GM23338 (cell line): ENCODE results near the gene DDX31. TPM values are rescaled to one million over a fixed set of nuclear protein-coding genes. Genes with fewer than 3 reads are reported as not detected.

Experiments used
- ATAC-seq: fragments of 200-7000 bp; cut with Tn5 transposase; 3 replicates; pipeline ENCODE4 v1.9.1; 2020
- DNase-seq: peaks from one replicate; pipeline ENCODE4 v3.0.0-alpha.2; 2015; ENCODE audit warnings: low spot score
- H2AFZ ChIP-seq: fragments of 200-600 bp; sonication (generic); 2 replicates; pipeline ENCODE4 v1.8.0; 2016; ENCODE audit warnings: antibody characterized with exemption, mild to moderate bottlenecking, moderate library complexity
- H3F3A ChIP-seq: fragments of 200-600 bp; sonication (generic); replicated peaks from 2 replicates; pipeline ENCODE4 v1.8.0; 2017; ENCODE audit warnings: antibody characterized with exemption, mixed run types, low read depth
- H3K27ac ChIP-seq: fragments of 200-600 bp; sonication (generic); 2 replicates; pipeline ENCODE4 v1.6.1; 2016; ENCODE audit warnings: low read depth
- H3K27me3 ChIP-seq: fragments of 200-600 bp; sonication (generic); 2 replicates; pipeline ENCODE4 v1.8.0; 2016; ENCODE audit warnings: mild to moderate bottlenecking, mixed run types, moderate library complexity; ENCODE audit not compliant: insufficient read depth
- H3K36me3 ChIP-seq: fragments of 200-600 bp; sonication (generic); 2 replicates; pipeline ENCODE4 v1.8.0; 2016; ENCODE audit warnings: mild to moderate bottlenecking; ENCODE audit not compliant: insufficient read depth
- H3K4me1 ChIP-seq: fragments of 200-600 bp; sonication (generic); 2 replicates; pipeline ENCODE4 v1.8.0; 2016; ENCODE audit warnings: mild to moderate bottlenecking, moderate library complexity; ENCODE audit not compliant: insufficient read depth
- H3K4me2 ChIP-seq: fragments of 200-600 bp; sonication (generic); 2 replicates; pipeline ENCODE4 v1.7.1; 2017; ENCODE audit warnings: mixed run types
- H3K4me3 ChIP-seq: fragments of 200-600 bp; sonication (generic); 2 replicates; pipeline ENCODE4 v1.6.1; 2016; ENCODE audit warnings: mixed run types
- H3K79me2 ChIP-seq: fragments of 200-600 bp; sonication (generic); replicated peaks from 2 replicates; pipeline ENCODE4 v1.8.0; 2017; ENCODE audit warnings: mild to moderate bottlenecking; ENCODE audit not compliant: insufficient read depth
- H3K9me2 ChIP-seq: fragments of 200-600 bp; sonication (generic); 2 replicates; pipeline ENCODE4 v1.8.0; 2017; ENCODE audit not compliant: insufficient read depth
- H4K20me1 ChIP-seq: fragments of 200-600 bp; sonication (generic); replicated peaks from 2 replicates; pipeline ENCODE4 v1.8.0; 2017; ENCODE audit warnings: mild to moderate bottlenecking; ENCODE audit not compliant: insufficient read depth
- H3K27ac Mint-ChIP-seq: 2 replicates; pipeline ENCODE4 v1.8.0; 2020; ENCODE audit warnings: inconsistent platforms, mild to moderate bottlenecking, moderate library complexity, mixed read lengths
- H3K27me3 Mint-ChIP-seq: 3 replicates; pipeline ENCODE4 v1.8.0; 2022; ENCODE audit warnings: low read depth, mild to moderate bottlenecking, moderate library complexity, mixed read lengths, inconsistent platforms; ENCODE audit not compliant: insufficient read depth, poor library complexity
- H3K36me3 Mint-ChIP-seq: 3 replicates; pipeline ENCODE4 v1.8.0; 2021; ENCODE audit warnings: low read depth, mild to moderate bottlenecking, inconsistent platforms, moderate library complexity, mixed read lengths
- H3K4me1 Mint-ChIP-seq: 3 replicates; pipeline ENCODE4 v1.8.0; 2020; ENCODE audit warnings: mild to moderate bottlenecking, inconsistent platforms, mixed read lengths
- H3K4me3 Mint-ChIP-seq: 3 replicates; pipeline ENCODE4 v1.8.0; 2021; ENCODE audit warnings: moderate library complexity, mild to moderate bottlenecking, inconsistent platforms, mixed read lengths
- H3K9me3 Mint-ChIP-seq: 3 replicates; pipeline ENCODE4 v1.8.0; 2020; ENCODE audit warnings: moderate library complexity, mild to moderate bottlenecking, inconsistent platforms, mixed read lengths
- CTCF ChIP-seq, 2 experiments: fragments of 200-600 bp in 1 of 2; sonication (generic) in 1 of 2; conservative IDR thresholded peaks; 2 replicates each; pipeline versions ENCODE4 v1.5.1 to v1.6.1; 2016 to 2017; ENCODE audit warnings: antibody characterized with exemption in 2 of 2, low read depth in 2 of 2, mild to moderate bottlenecking in 2 of 2, moderate library complexity in 1 of 2
- EZH2phosphoT487 ChIP-seq: fragments of 200-600 bp; sonication (generic); IDR thresholded peaks from one replicate; pipeline ENCODE4 v1.8.1; 2018; ENCODE audit warnings: antibody characterized with exemption; ENCODE audit not compliant: unreplicated experiment
- POLR2AphosphoS5 ChIP-seq: IDR thresholded peaks from 2 replicates; pipeline ENCODE4 v1.6.1; 2016; ENCODE audit warnings: antibody characterized with exemption, low read depth
- REST ChIP-seq: IDR thresholded peaks from one replicate; pipeline ENCODE4 v1.6.1; 2018; ENCODE audit warnings: antibody characterized with exemption; ENCODE audit not compliant: unreplicated experiment
- ZNF462 ChIP-seq: fragments of 250-450 bp; sonication (Bioruptor Pico); IDR thresholded peaks from 2 replicates; pipeline ENCODE4 v1.5.0; 2020; ENCODE audit warnings: mild to moderate bottlenecking, moderate library complexity
- polyA plus RNA-seq: library from polyadenylated mRNA; unstranded; fragments of >200 nt; fragmentation: Nextera tagmentation; extraction: Ambion mirVana; gene quantifications from 2 replicates; pipeline ENCODE4 v1.2.1, GENCODE V29; 2016
- total RNA-seq: library from RNA; depleted of rRNA; stranded (reverse); fragments of >200 nt; shearing (Covaris generic); gene quantifications from 2 replicates; pipeline ENCODE4 v1.2.3, GENCODE V29; 2014

DDX31 gene
- total and polyA plus RNA-seq, 2 experiments from 2014 or later = 14.8 to 23.5 TPM

- no peak for TF ChIP-seq ZNF462
- TF ChIP-seq CTCF (conservative IDR thresholded peaks at IDR 0.05; ENCODE audit: low read depth in 2 of 2) = no peak
- no peak for TF ChIP-seq REST
Measured at GRCh38 chr9:132690696-132691095, 20.9 kb upstream of the DDX31 start (continued).

GRCh38 chr9:132683873-132684272 lies 14.1 kb upstream of the DDX31 start:
- H2AFZ ChIP-seq = no peak overlapping the region
- no peaks in the 10 kb centered on the region for H3K4me1 ChIP-seq
- Mint-ChIP-seq H3K9me3 (no peaks in the 10 kb centered on the region; the same call in 2 of the 3 replicates), H3K4me3 (no peak overlapping the region), H3K4me1 (no peaks in the 10 kb centered on the region), H3K36me3 (peaks cover 83% of the 10 kb centered on the region), H3K27ac (no peak overlapping the region), H3K27me3 (no peaks in the 10 kb centered on the region)
- ATAC-seq (no peak), DNase-seq (no peak)
- peaks cover 74% of the 10 kb centered on the region for H3K36me3 ChIP-seq
- H3K9me2 ChIP-seq = no peaks in the 10 kb centered on the region
- H3K4me3 ChIP-seq = no peak overlapping the region
- H3F3A ChIP-seq = no peaks in the 10 kb centered on the region
- H3K4me2 ChIP-seq = no peak overlapping the region
- peaks cover 44% of the 10 kb centered on the region for H4K20me1 ChIP-seq
- no peak overlapping the region for H3K27ac ChIP-seq
- TF ChIP-seq EZH2phosphoT487 (no peak), POLR2AphosphoS5 (no peak), CTCF (conservative IDR thresholded peaks at IDR 0.05; ENCODE audit: low read depth in 2 of 2) (no peak)
- H3K79me2 ChIP-seq = peaks cover 62% of the 10 kb centered on the region
- H3K27me3 ChIP-seq = no peaks in the 10 kb centered on the region
